Activated CD4-positive, alpha-beta T cell treated with anti-CD3 and anti-CD28 coated beads for 36 hours (primary cell): ENCODE results near the gene ILK. TPM values are rescaled to one million over a fixed set of nuclear protein-coding genes. Genes with fewer than 3 reads are reported as not detected.

Experiments
- ATAC-seq: fragments of 200-7000 bp; cut with Tn5 transposase; one replicate; pipeline ENCODE4 v1.10.0; 2021; ENCODE audit warnings: mild to moderate bottlenecking, moderate library complexity
- CTCF ChIA-PET: fragments of 350-600 bp; sonication (Branson Sonifier 250); formaldehyde crosslinking; loops from one replicate; lab custom pipeline; 2021; ENCODE audit warnings: antibody characterized with exemption; lab: Charles Lee
- POLR2A ChIA-PET: fragments of 350-600 bp; sonication (Branson Sonifier 250); formaldehyde crosslinking; loops from one replicate; lab custom pipeline; 2021; ENCODE audit warnings: antibody characterized with exemption, inconsistent platforms; lab: Charles Lee
- DNase-seq: peaks from one replicate; pipeline ENCODE4 v3.0.0-alpha.2; 2020
- H3K27ac Mint-ChIP-seq: one replicate; pipeline ENCODE4 v1.8.0; 2021; ENCODE audit warnings: mixed read lengths
- H3K27me3 Mint-ChIP-seq: one replicate; pipeline ENCODE4 v1.8.0; 2021; ENCODE audit warnings: mixed read lengths
- H3K36me3 Mint-ChIP-seq: one replicate; pipeline ENCODE4 v1.8.0; 2021; ENCODE audit warnings: low read depth, mixed read lengths
- H3K4me1 Mint-ChIP-seq: one replicate; pipeline ENCODE4 v1.8.0; 2021; ENCODE audit warnings: mixed read lengths
- H3K4me3 Mint-ChIP-seq: one replicate; pipeline ENCODE4 v1.8.0; 2021; ENCODE audit warnings: mild to moderate bottlenecking, moderate library complexity, mixed read lengths
- H3K9me3 Mint-ChIP-seq: one replicate; pipeline ENCODE4 v1.8.0; 2021; ENCODE audit warnings: low read depth, mixed read lengths
- intact Hi-C, 2 experiments: fragments of 100-400 bp; cut with DNase I in 1 of 2; cut with micrococcal nuclease in 1 of 2; formaldehyde crosslinking; loops; one replicate each; pipeline versions ENCODE4 v1.14.2 to v1.15.1; 2022 to 2024; cut with DNase I, micrococcal nuclease
- total RNA-seq, 2 experiments: library from RNA; stranded (reverse); gene quantifications; one replicate each; pipeline ENCODE4 v1.2.3, GENCODE V29; 2021

ILK gene
- total RNA-seq, 2 experiments from 2014 or later: 85.6 to 89.0 TPM

GRCh38 chr11:6608011-6608410 lies 4.4 kb downstream of the ILK start:
- ChIA-PET POLR2A (no interaction called here), CTCF (interaction anchor here (0.7 to 2.2 kb wide), 6 partner anchors 11 to 256 kb away, joined by 3 to 8 read pairs (median 4); partner anchors contain the start of genes MRPL17 and TPP1)
- no peaks in the 10 kb centered on the region for H3K27me3 Mint-ChIP-seq
- H3K4me1 Mint-ChIP-seq: peaks cover 42% of the 10 kb centered on the region
- no peaks in the 10 kb centered on the region for H3K9me3 Mint-ChIP-seq
- intact Hi-C loops: loop anchor here in 1 of 2 experiments (5.0 to 10.0 kb wide), 2 partner anchors 129 to 193 kb away; partner anchors contain the start of gene APBB1
- H3K36me3 Mint-ChIP-seq: peaks cover 49% of the 10 kb centered on the region
- DNase-seq: no peak
- H3K4me3 Mint-ChIP-seq: no peak overlapping the region
- no peak for ATAC-seq
- peak overlapping the region; percentile 84 for H3K27ac Mint-ChIP-seq

GRCh38 chr11:6608726-6609501 lies 5.3 kb downstream of the ILK start:
- intact Hi-C loops: loop anchor here in 1 of 2 experiments (5.0 to 10.0 kb wide), 2 partner anchors 128 to 194 kb away; partner anchors contain the start of gene APBB1
- ATAC-seq (no peak), DNase-seq (no peak)
- Mint-ChIP-seq H3K9me3 (no peaks in the 10 kb centered on the region), H3K27me3 (no peaks in the 10 kb centered on the region), H3K27ac (peak overlapping the region; percentile 6), H3K4me1 (peaks cover 42% of the 10 kb centered on the region), H3K4me3 (no peak overlapping the region), H3K36me3 (peaks cover 49% of the 10 kb centered on the region)
- ChIA-PET CTCF (interaction anchor here (0.9 to 2.2 kb wide), 3 partner anchors 75 to 230 kb away, joined by 3 to 6 read pairs (median 4); partner anchors contain the start of gene MRPL17), POLR2A (interaction anchor here (0.6 kb wide), 1 partner anchor 25 kb away, joined by 3 read pairs; no protein-coding TSS in a partner anchor)

- intact Hi-C loops: loop anchor here (5.0 to 10.0 kb wide), 3 partner anchors 128 to 925 kb away; partner anchors contain the start of genes APBB1 (in 1 of the 2), TRIM22 (in 1 of the 2) and TRIM5 (in 1 of the 2)
- ChIA-PET CTCF (interaction anchor here (0.9 to 1.4 kb wide), 2 partner anchors 74 to 230 kb away, joined by 3 to 4 read pairs; partner anchors contain the start of gene MRPL17), POLR2A (interaction anchor here (0.6 kb wide), 1 partner anchor 25 kb away, joined by 3 read pairs; no protein-coding TSS in a partner anchor)
- ATAC-seq (no peak), DNase-seq (no peak)
- Mint-ChIP-seq H3K27me3 (no peaks in the 10 kb centered on the region), H3K27ac (peak overlapping the region; percentile 93), H3K4me3 (no peak overlapping the region), H3K9me3 (no peaks in the 10 kb centered on the region), H3K4me1 (peaks cover 42% of the 10 kb centered on the region), H3K36me3 (peaks cover 49% of the 10 kb centered on the region)
These were observed 6.0 kb downstream of the ILK start for GRCh38 chr11:6609502-6610015.

- intact Hi-C loops: loop anchor here in 1 of 2 experiments (10.0 kb wide), 1 partner anchor 926 kb away; the partner anchor contains the start of genes TRIM22 and TRIM5
- H3K9me3 Mint-ChIP-seq: no peaks in the 10 kb centered on the region
- ATAC-seq (no peak), DNase-seq (no peak)
- H3K27ac Mint-ChIP-seq: peak overlapping the region; percentile 93
- H3K4me1 Mint-ChIP-seq: peaks cover 42% of the 10 kb centered on the region
- ChIA-PET CTCF (interaction anchor here (2.3 kb wide), 1 partner anchor 73 kb away, joined by 13 read pairs; the partner anchor contains the start of gene MRPL17), POLR2A (no interaction called here)
- H3K27me3 Mint-ChIP-seq: no peaks in the 10 kb centered on the region
- H3K4me3 Mint-ChIP-seq: no peak overlapping the region
- peaks cover 54% of the 10 kb centered on the region for H3K36me3 Mint-ChIP-seq
These were observed 7.0 kb downstream of the ILK start for GRCh38 chr11:6610591-6610990.

GRCh38 chr11:6611092-6611962 lies 7.8 kb downstream of the ILK start:
- intact Hi-C loops: loop anchor here in 1 of 2 experiments (10.0 kb wide), 1 partner anchor 927 kb away; the partner anchor contains the start of genes TRIM22 and TRIM5
- no peaks in the 10 kb centered on the region for H3K27me3 Mint-ChIP-seq
- ChIA-PET POLR2A (interaction anchor here (0.6 to 2.1 kb wide), 3 partner anchors 8 to 130 kb away, joined by 3 to 5 read pairs (median 5); partner anchors contain the start of genes ARFIP2 and TIMM10B), CTCF (interaction anchor here (0.7 to 2.3 kb wide), 7 partner anchors 36 to 231 kb away, joined by 3 to 13 read pairs (median 4); partner anchors contain the start of gene MRPL17)
- H3K9me3 Mint-ChIP-seq: no peaks in the 10 kb centered on the region
- peaks cover 42% of the 10 kb centered on the region for H3K4me1 Mint-ChIP-seq
- peaks cover 55% of the 10 kb centered on the region for H3K36me3 Mint-ChIP-seq
- H3K4me3 Mint-ChIP-seq: no peak overlapping the region
- DNase-seq (peak; percentile 49), ATAC-seq (peak; percentile 3)
- H3K27ac Mint-ChIP-seq: peak overlapping the region; percentile 93

GRCh38 chr11:6611963-6612212 lies 8.3 kb downstream of the ILK start:
- no peak overlapping the region for H3K27ac Mint-ChIP-seq

GRCh38 chr11:6612213-6613041 lies 8.9 kb downstream of the ILK start, which contains the start of gene TAF10:
TSS of gene TAF10 (minus strand) at chr11:6612216. CDS start at chr11:6612189, 27 bp downstream.
- H3K4me3 Mint-ChIP-seq: no peak within 1 kb of the TSS
- H3K4me1 Mint-ChIP-seq: peaks cover 44% of the 10 kb centered on the region
- peaks cover 54% of the 10 kb centered on the region for H3K36me3 Mint-ChIP-seq
- H3K27ac Mint-ChIP-seq: peak within 1 kb of the TSS; percentile 93
- ATAC-seq (peak; percentile 85), DNase-seq (peak; percentile 97)
- ChIA-PET CTCF (interaction anchor here (0.5 to 2.9 kb wide), 15 partner anchors 8 to 907 kb away, joined by 3 to 13 read pairs (median 4); partner anchors contain the start of gene MRPL17), POLR2A (interaction anchor here (0.6 to 2.1 kb wide), 5 partner anchors 8 to 131 kb away, joined by 3 to 5 read pairs (median 4); partner anchors contain the start of genes ARFIP2, MRPL17 and TIMM10B)
- no peaks in the 10 kb centered on the region for H3K9me3 Mint-ChIP-seq
- intact Hi-C loops: loop anchor here (1.0 to 10.0 kb wide), 6 partner anchors 9 to 928 kb away; partner anchors contain the start of genes ILK (in 2 of the 2), MRPL17 (in 2 of the 2), RRP8 (in 2 of the 2) and APBB1 (in 1 of the 2)
- no peaks in the 10 kb centered on the region for H3K27me3 Mint-ChIP-seq

More at GRCh38 chr11:6611963-6612212, 8.3 kb downstream of the ILK start:
- ATAC-seq (no peak), DNase-seq (no peak)
- POLR2A ChIA-PET: interaction anchor here (0.6 to 2.1 kb wide), 3 partner anchors 9 to 131 kb away, joined by 3 to 5 read pairs (median 5); partner anchors contain the start of genes ARFIP2 and TIMM10B
- intact Hi-C loops: loop anchor here (1.0 to 10.0 kb wide), 6 partner anchors 9 to 927 kb away; partner anchors contain the start of genes ILK (in 2 of the 2), MRPL17 (in 2 of the 2), RRP8 (in 2 of the 2) and APBB1 (in 1 of the 2)
- H3K27me3 Mint-ChIP-seq: no peaks in the 10 kb centered on the region
- H3K36me3 Mint-ChIP-seq: peaks cover 56% of the 10 kb centered on the region
- CTCF ChIA-PET: interaction anchor here (0.7 to 2.3 kb wide), 8 partner anchors 36 to 906 kb away, joined by 3 to 13 read pairs (median 4); partner anchors contain the start of gene MRPL17
- H3K4me1 Mint-ChIP-seq: peaks cover 44% of the 10 kb centered on the region
- no peaks in the 10 kb centered on the region for H3K9me3 Mint-ChIP-seq
- H3K4me3 Mint-ChIP-seq: no peak overlapping the region

- H3K9me3 Mint-ChIP-seq: no peaks in the 10 kb centered on the region
- POLR2A ChIA-PET: interaction anchor here (1.2 kb wide), 1 partner anchor 70 kb away, joined by 4 read pairs; the partner anchor contains the start of gene MRPL17
- intact Hi-C loops: loop anchor here in 1 of 2 experiments (10.0 kb wide), 1 partner anchor 929 kb away; the partner anchor contains the start of genes TRIM22 and TRIM5
These were observed 9.9 kb downstream of the ILK start for GRCh38 chr11:6613496-6613895.

GRCh38 chr11:6614446-6614845 lies 10.9 kb downstream of the ILK start:
- Mint-ChIP-seq H3K27ac (no peak overlapping the region), H3K36me3 (peaks cover 36% of the 10 kb centered on the region), H3K27me3 (no peaks in the 10 kb centered on the region), H3K4me3 (no peak overlapping the region), H3K4me1 (peaks cover 28% of the 10 kb centered on the region), H3K9me3 (no peaks in the 10 kb centered on the region)
- intact Hi-C loops: loop anchor here in 1 of 2 experiments (10.0 kb wide), 1 partner anchor 930 kb away; the partner anchor contains the start of genes TRIM22 and TRIM5
- CTCF ChIA-PET: interaction anchor here (1.3 to 2.9 kb wide), 2 partner anchors 9 to 67 kb away, joined by 3 to 8 read pairs; no protein-coding TSS in a partner anchor
- ATAC-seq: no peak
- POLR2A ChIA-PET: no interaction called here
- no peak for DNase-seq

More at GRCh38 chr11:6613496-6613895, 9.9 kb downstream of the ILK start:
- ATAC-seq: no peak
- H3K4me1 Mint-ChIP-seq: peaks cover 37% of the 10 kb centered on the region
- H3K36me3 Mint-ChIP-seq: peaks cover 45% of the 10 kb centered on the region
- no peak overlapping the region for H3K27ac Mint-ChIP-seq
- CTCF ChIA-PET: interaction anchor here (0.7 to 2.9 kb wide), 7 partner anchors 9 to 125 kb away, joined by 3 to 8 read pairs (median 3); no protein-coding TSS in a partner anchor
- H3K27me3 Mint-ChIP-seq: no peaks in the 10 kb centered on the region
- no peak for DNase-seq
- H3K4me3 Mint-ChIP-seq: no peak overlapping the region
